ENCODE measurements around the gene CD22.

DNA sequence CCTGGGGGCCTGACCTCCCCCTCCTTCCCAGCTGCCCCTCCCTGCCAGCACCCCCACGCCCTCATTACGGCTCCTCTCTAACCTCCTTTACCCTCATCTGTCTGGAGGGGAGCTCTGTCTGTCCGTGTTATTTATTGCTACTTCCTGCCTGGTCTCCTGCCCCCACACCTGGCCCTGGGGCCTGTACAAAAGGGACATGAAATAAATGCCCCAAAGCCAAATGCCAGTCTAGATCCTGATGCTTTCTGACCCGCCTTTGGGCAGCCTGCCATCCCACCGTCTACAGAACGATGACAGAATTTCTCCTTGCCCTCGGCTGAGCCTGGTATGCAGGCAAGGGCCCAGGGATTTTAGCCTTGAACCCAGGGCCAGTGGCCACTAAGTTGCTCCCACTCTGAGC lies 15.4 kb upstream of the CD22 start:
- TF ChIP-seq, protein P1, sequence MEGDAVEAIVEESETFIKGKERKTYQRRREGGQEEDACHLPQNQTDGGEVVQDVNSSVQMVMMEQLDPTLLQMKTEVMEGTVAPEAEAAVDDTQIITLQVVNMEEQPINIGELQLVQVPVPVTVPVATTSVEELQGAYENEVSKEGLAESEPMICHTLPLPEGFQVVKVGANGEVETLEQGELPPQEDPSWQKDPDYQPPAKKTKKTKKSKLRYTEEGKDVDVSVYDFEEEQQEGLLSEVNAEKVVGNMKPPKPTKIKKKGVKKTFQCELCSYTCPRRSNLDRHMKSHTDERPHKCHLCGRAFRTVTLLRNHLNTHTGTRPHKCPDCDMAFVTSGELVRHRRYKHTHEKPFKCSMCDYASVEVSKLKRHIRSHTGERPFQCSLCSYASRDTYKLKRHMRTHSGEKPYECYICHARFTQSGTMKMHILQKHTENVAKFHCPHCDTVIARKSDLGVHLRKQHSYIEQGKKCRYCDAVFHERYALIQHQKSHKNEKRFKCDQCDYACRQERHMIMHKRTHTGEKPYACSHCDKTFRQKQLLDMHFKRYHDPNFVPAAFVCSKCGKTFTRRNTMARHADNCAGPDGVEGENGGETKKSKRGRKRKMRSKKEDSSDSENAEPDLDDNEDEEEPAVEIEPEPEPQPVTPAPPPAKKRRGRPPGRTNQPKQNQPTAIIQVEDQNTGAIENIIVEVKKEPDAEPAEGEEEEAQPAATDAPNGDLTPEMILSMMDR (IDR thresholded peaks at IDR 0.05; ENCODE audit: control extremely low read depth in 1 of 3, insufficient read depth in 1 of 3, low read depth in 1 of 3, low read length in 3 of 3) = no peak
- TF ChIP-seq, protein P2, sequence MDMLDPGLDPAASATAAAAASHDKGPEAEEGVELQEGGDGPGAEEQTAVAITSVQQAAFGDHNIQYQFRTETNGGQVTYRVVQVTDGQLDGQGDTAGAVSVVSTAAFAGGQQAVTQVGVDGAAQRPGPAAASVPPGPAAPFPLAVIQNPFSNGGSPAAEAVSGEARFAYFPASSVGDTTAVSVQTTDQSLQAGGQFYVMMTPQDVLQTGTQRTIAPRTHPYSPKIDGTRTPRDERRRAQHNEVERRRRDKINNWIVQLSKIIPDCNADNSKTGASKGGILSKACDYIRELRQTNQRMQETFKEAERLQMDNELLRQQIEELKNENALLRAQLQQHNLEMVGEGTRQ (IDR thresholded peaks at IDR 0.05; ENCODE audit: low read length) = no peak

Data from H1 (cell line).